Epithelial cell of esophagus (primary cell): ENCODE data around the gene SLC25A13.

Source experiments
- DNase-seq: peaks from one replicate; pipeline ENCODE4 v3.0.0; 2010; ENCODE audit warnings: low read depth
- H3K4me3 ChIP-seq: 2 replicates; pipeline ENCODE4 v1.5.1; 2011; ENCODE audit warnings: mild to moderate bottlenecking, low read length, control low read depth
- TF ChIP-seq, protein P1 (sequence below): IDR thresholded peaks from 2 replicates; pipeline ENCODE4 v1.5.1; 2011; ENCODE audit warnings: low read depth, mild to moderate bottlenecking, low read length, control low read depth, inconsistent platforms; ENCODE audit not compliant: insufficient read depth; ENCODE audit errors: missing control alignments

The SLC25A13 gene

DNA sequence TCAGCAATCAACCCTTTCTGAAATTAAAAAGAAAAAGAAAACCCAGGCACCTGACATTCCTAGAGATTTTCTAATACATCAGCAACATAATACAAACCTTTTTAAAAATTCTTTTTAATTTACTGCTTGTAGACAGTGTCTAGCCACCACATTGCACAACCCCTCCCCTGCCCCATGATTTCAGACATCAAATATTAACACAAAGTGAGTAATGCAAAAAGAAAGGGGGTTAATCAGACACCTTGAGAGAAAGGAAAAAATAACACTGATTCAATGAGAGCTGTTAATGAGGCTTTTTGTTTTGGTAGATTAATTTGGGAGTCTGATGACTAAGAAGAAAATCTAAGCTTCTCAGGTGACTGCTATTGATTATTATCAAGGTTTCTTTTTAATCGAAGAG is 55.3 kb downstream of the SLC25A13 start:
- TF ChIP-seq, protein P1, sequence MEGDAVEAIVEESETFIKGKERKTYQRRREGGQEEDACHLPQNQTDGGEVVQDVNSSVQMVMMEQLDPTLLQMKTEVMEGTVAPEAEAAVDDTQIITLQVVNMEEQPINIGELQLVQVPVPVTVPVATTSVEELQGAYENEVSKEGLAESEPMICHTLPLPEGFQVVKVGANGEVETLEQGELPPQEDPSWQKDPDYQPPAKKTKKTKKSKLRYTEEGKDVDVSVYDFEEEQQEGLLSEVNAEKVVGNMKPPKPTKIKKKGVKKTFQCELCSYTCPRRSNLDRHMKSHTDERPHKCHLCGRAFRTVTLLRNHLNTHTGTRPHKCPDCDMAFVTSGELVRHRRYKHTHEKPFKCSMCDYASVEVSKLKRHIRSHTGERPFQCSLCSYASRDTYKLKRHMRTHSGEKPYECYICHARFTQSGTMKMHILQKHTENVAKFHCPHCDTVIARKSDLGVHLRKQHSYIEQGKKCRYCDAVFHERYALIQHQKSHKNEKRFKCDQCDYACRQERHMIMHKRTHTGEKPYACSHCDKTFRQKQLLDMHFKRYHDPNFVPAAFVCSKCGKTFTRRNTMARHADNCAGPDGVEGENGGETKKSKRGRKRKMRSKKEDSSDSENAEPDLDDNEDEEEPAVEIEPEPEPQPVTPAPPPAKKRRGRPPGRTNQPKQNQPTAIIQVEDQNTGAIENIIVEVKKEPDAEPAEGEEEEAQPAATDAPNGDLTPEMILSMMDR: no peak
- DNase-seq: peak; percentile 44
- no peak overlapping the region for H3K4me3 ChIP-seq

DNA sequence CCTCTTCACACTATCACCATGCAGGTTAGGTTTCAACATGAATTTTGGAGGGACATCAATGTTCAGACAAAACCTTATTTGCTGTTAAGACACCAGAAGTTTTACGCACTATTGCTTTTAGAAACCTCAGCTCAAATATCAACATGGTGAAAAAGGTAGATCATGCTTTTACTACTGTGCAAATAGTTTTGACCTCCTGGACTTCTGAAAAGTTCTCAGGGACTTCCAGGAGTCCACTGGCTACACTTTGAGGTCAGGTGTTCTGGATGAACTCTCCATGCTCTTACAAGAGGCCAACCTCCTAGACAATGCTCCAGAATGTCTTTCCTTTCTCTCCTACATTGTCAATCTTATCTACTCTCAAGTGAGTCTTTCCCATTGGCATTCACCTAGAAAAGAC is 55.9 kb downstream of the SLC25A13 start:
- no peak for DNase-seq
- H3K4me3 ChIP-seq: no peak overlapping the region
- TF ChIP-seq, protein P1: no peak

DNA sequence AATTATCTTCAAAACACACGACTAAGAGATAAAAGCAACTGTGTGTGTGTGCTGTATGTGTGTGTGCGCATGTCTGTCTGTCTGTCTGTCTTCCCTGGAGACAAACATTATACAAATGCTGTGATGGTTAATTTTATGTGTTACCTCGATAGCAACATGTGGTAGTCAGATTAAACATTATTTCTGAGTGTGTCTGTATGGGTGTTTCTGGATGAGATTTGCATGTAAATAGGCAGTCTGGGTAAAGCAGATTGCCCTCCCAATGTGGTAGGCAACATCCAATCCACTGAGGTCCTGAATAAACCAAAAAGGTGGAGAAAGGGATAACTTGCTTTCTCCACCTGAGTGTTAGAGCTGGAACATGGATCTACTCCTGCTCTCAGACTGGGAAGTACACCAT is 67.9 kb downstream of the SLC25A13 start:
- no peak overlapping the region for H3K4me3 ChIP-seq
- no peak for DNase-seq
- TF ChIP-seq, protein P1: no peak

DNA sequence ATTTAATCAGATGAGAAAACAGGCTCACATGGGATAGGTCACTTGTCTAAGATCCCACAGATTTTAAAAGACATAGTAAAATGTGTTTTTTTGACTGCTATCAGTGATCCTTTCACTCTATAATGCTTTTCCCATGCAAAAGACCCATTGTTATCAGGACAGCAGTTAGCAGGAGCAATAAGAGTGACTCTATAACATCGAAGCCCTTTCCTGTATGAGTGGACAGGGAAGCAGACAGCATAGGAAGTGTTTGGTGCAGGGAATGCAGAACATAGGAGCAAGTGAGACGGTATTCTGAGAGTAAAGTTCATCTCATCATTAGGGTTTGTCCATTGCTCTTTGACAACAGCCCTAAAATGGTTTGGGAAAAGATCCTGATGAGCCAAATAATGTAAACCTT is 68.5 kb downstream of the SLC25A13 start:
- H3K4me3 ChIP-seq: no peak overlapping the region
- no peak for DNase-seq
- TF ChIP-seq, protein P1: no peak

DNA sequence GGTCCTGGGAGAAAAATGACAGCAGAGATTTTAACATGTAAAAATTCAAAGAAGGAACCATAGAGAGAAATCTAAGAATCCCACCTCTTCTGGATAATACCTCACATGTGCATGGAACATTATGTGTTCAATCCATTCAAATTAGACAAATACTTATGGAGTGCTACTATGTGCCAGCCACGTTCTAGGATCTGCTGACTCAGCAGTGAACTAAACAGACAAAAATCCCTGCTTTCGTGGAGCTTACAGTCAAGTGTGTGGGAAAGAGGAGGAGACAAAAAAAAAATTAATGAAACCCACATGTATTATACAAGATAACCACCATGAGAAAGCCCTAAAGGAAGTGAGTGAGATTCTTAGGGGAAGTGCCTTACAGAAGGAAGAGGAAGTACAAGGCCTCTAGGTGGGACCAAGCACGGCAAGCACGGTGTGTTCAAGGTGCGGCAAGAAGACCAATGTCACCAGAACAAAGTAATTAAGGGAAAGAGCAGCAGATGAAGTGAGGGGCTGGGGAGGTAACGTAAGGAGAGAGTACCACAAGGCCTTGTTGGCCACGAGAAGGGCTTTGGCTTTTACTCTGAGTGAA is 71.0 kb downstream of the SLC25A13 start:
- DNase-seq: no peak
- TF ChIP-seq, protein P1: no peak
- H3K4me3 ChIP-seq: no peak overlapping the region

DNA sequence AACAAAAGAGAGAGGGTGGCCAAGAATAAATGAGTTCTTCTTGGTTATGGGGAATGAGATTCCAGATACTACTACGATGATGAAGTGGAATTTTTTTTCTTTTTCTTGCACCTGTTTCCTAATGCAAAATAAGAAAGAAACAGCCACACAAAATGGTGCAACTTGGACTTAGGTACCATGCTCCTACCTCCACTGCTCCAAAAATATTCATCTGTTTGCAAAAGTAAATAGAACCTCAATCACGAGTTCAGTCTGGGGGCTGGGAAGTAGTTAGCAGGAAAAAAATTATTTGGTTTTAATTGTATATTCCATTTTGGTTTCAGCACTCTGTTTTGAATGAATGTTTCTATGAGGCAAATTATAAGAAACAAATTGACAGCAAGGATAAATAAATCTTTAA is 73.5 kb downstream of the SLC25A13 start:
- no peak overlapping the region for H3K4me3 ChIP-seq
- TF ChIP-seq, protein P1: no peak
- DNase-seq: no peak

DNA sequence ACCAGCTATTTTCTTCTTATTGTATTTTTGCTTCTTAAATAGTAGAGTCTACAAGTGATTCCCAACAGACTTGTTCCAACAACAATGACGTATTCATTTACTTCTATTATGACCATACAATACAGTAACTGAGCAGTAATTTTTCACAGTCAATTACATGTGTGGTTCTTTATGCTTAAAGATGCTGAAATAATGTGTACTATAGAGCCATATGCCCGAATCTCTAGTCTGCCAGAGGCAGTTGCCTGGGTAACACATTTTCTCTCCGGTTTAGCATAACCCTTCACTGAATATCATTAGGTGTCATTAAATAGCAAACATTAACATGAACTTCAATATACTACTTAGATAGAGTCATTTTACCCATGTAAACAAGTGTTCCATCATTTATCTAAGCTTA is 75.0 kb downstream of the SLC25A13 start:
- no peak for DNase-seq
- TF ChIP-seq, protein P1: no peak
- no peak overlapping the region for H3K4me3 ChIP-seq
